Stimulated activated memory B cell treated with anti-CD40 and anti-IgM and Interleukin-4, amounts not matched to agents 10 μg/mL and 1 μg/mL and 100 μg/mL, for 72 hours (primary cell): ENCODE measurements around the gene EMC8.
A peak's percentile ranks its signal among the peaks of the same experiment; 100 is the strongest.

ENCODE experiments used
- ATAC-seq: fragments of 150-1000 bp; cut with Tn5 transposase; 2 replicates; pipeline ENCODE4 v1.10.0; 2021
- H3K27ac Mint-ChIP-seq: one replicate; pipeline ENCODE4 v1.8.0; 2022; ENCODE audit warnings: mild to moderate bottlenecking, mixed read lengths
- H3K27me3 Mint-ChIP-seq: one replicate; pipeline ENCODE4 v1.8.0; 2022; ENCODE audit warnings: mixed read lengths
- H3K36me3 Mint-ChIP-seq: one replicate; pipeline ENCODE4 v1.8.0; 2022; ENCODE audit warnings: mixed read lengths
- H3K4me1 Mint-ChIP-seq: one replicate; pipeline ENCODE4 v1.8.0; 2022; ENCODE audit warnings: mixed read lengths
- H3K4me3 Mint-ChIP-seq: one replicate; pipeline ENCODE4 v1.8.0; 2022; ENCODE audit warnings: mild to moderate bottlenecking, moderate library complexity, mixed read lengths
- H3K9me3 Mint-ChIP-seq: one replicate; pipeline ENCODE4 v1.8.0; 2022; ENCODE audit warnings: mixed read lengths

Gene EMC8

GRCh38 chr16:85730186-85730465 lies 69.2 kb downstream of the EMC8 start:
- no peak for ATAC-seq
- Mint-ChIP-seq H3K27me3 (no peaks in the 10 kb centered on the region), H3K4me3 (no peak overlapping the region), H3K27ac (peak overlapping the region; percentile 7), H3K36me3 (peaks cover 15% of the 10 kb centered on the region), H3K4me1 (peaks cover 30% of the 10 kb centered on the region), H3K9me3 (no peaks in the 10 kb centered on the region)

- H3K27ac Mint-ChIP-seq, result no peak overlapping the region
- no peaks in the 10 kb centered on the region for H3K9me3 Mint-ChIP-seq
- no peak for ATAC-seq
- H3K4me3 Mint-ChIP-seq, result no peak overlapping the region
- H3K36me3 Mint-ChIP-seq, result peaks cover 15% of the 10 kb centered on the region
- H3K27me3 Mint-ChIP-seq, result no peaks in the 10 kb centered on the region
- H3K4me1 Mint-ChIP-seq, result peaks cover 25% of the 10 kb centered on the region
Measured at GRCh38 chr16:85729452-85730185, 69.7 kb downstream of the EMC8 start.

- H3K9me3 Mint-ChIP-seq, result no peaks in the 10 kb centered on the region
- peaks cover 17% of the 10 kb centered on the region for H3K4me1 Mint-ChIP-seq
- no peak overlapping the region for H3K27ac Mint-ChIP-seq
- H3K36me3 Mint-ChIP-seq, result peaks cover 15% of the 10 kb centered on the region
- no peak overlapping the region for H3K4me3 Mint-ChIP-seq
- no peak for ATAC-seq
- no peaks in the 10 kb centered on the region for H3K27me3 Mint-ChIP-seq
Measured at GRCh38 chr16:85728879-85729278, 70.5 kb downstream of the EMC8 start.
